Measurements from ENCODE around the gene SLC19A1.

Gene SLC19A1

DNA sequence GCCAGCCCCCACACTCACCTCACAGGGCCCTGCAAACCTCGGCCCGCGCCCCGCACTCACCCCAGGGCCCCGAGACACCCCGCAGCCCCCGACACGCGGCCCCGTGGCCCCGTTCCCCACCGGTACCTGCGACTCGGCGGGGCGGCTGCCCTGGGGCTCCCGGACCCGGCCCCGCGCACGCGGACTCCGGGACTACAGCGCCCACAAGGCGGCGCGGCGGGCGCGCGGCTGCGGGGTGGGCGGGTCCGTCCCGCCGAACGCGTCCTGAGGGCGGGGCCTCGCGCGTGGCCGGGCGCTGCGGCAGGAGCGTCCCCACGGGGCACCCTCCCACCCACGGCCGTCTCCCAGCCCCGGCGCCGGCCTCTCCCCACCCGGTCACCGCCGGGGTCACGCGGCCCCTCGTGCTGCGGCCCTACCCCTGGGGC is at the start of gene SLC19A1:
Gene SLC19A1 (minus strand): TSS at position 199 of the 425 bp plus-strand sequence. CDS start 4,481 bp downstream, outside the sequence.
- in situ Hi-C loops (cut with HindIII; ENCODE audit: low pct_ligation_motif_present, low pct_unique_long_range_greater_than_20kb, low sequenced_read_pairs): no loop called here
- peak; percentile 66 for DNase-seq

GRCh38 chr21:45591619-45592207 is 49.5 kb upstream of the SLC19A1 start:
- in situ Hi-C loops (cut with HindIII; ENCODE audit: low pct_ligation_motif_present, low pct_unique_long_range_greater_than_20kb, low sequenced_read_pairs): no loop called here

DNA sequence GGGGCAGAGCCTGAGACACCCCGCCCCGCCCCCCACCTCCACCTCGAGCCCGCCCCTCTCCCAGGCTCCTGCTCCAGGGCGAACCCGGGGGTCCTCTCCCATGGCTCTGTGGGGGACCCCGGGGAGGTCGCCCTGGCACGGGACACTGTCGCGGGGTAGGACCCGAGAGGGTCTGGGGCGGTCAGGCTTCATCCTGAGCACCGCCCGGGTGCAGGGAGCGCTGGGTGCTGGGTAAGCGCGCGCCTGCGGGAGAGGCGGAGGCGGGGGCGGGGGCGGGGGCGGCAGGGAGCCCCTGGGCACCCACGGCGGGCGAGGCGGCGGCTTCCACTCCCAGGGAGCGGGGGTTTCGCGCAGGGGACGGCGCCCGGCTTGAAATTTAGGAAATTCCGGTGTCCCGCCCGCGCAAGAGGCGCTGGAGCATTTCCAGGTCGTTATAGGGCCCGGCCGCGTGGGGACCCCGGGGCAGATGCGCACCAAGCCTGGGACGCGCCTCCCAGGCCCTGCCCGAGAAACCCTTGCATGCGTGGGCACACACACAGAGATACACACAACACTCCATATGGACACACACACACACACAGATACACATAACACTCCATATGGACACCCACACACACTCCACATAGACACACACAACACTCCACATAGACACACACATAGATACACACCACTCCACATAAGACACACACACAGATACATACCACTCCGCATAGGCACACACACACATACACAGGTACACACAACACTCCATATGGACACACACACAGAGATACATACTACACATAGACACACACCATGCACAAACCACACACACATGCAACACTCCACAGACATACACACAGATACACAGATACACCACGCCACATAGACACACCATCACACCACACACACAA is 48.7 kb upstream of the SLC19A1 start:
- in situ Hi-C loops (cut with HindIII; ENCODE audit: low pct_ligation_motif_present, low pct_unique_long_range_greater_than_20kb, low sequenced_read_pairs): no loop called here
- DNase-seq: no peak

More at GRCh38 chr21:45591619-45592207, 49.5 kb upstream of the SLC19A1 start:
- DNase-seq: no peak

- no peak for DNase-seq
- in situ Hi-C loops (cut with HindIII; ENCODE audit: low pct_ligation_motif_present, low pct_unique_long_range_greater_than_20kb, low sequenced_read_pairs): no loop called here
These were observed 48.0 kb upstream of the SLC19A1 start for GRCh38 chr21:45590246-45590725.

- no peak for DNase-seq
- in situ Hi-C loops (cut with HindIII; ENCODE audit: low pct_ligation_motif_present, low pct_unique_long_range_greater_than_20kb, low sequenced_read_pairs): no loop called here
These were observed 47.5 kb upstream of the SLC19A1 start for GRCh38 chr21:45589686-45590245.

DNA sequence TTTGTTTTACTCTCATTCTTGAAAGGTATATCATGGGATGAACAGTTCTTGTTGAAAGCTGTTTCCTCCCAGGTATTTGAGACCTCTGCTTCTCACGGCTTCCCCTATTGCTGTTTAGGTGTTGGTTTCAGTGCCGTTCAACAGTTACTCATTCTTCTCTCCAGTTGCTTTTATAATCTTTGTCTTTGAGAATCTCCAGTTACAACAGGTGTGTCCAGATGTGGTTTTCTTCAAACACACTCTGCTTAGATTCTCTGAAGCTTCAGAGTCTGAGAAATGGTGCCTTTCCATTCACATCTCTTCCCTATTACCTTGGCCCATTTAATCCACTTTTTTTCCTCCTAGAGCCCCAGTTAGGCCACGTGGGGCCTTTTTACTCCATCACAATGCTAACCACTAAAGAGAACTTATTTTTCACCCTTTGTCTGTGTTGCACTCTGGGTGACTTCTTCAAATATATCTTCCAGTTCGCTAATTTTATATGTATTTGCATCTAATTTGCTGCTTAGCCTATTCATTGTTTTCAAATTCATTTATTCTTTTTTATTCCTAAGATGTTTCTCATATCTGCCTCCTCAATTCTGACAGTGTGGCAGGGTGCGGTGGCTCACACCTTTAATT is 46.7 kb upstream of the SLC19A1 start:
- in situ Hi-C loops (cut with HindIII; ENCODE audit: low pct_ligation_motif_present, low pct_unique_long_range_greater_than_20kb, low sequenced_read_pairs): no loop called here
- no peak for DNase-seq

GRCh38 chr21:45588086-45588825 is 46.0 kb upstream of the SLC19A1 start:
- in situ Hi-C loops (cut with HindIII; ENCODE audit: low pct_ligation_motif_present, low pct_unique_long_range_greater_than_20kb, low sequenced_read_pairs): no loop called here
- DNase-seq: no peak

- DNase-seq: no peak
- in situ Hi-C loops (cut with HindIII; ENCODE audit: low pct_ligation_motif_present, low pct_unique_long_range_greater_than_20kb, low sequenced_read_pairs): no loop called here
These were observed 44.1 kb upstream of the SLC19A1 start for GRCh38 chr21:45586289-45586858.

- no peak for DNase-seq
- in situ Hi-C loops (cut with HindIII; ENCODE audit: low pct_ligation_motif_present, low pct_unique_long_range_greater_than_20kb, low sequenced_read_pairs): no loop called here
These were observed 42.5 kb upstream of the SLC19A1 start for GRCh38 chr21:45584786-45585185.

DNA sequence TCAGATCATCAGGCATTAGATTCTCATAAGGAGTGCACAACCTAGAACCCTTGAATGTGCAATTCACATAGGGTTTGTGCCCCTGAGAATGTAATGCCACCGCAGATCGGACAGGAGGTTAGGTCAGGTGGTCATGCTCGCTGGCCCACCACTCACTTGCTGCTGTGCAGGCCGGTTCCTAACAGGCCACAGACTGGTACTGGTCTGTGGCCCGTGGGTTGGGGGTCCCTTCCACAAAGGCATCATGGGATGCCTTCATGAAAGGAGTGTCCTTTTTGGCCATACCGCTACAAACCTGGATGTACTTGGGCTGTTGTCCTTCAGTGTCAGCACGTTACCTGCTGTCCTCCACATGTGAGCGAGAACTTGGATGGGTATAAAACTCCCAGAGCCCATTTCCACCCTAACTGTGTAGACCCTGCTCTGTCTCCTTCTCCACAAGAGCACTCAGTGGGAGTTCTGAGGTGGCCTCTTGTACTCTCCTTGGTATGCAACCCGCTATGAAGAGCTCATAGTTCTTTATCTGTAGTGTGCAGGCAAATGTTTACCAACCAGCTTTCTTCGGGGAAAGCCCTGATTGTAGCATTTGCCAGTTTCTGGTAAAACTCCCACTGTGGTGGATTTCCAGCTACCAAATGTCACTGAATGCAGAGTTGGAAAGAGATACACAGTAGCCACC is 41.7 kb upstream of the SLC19A1 start:
- in situ Hi-C loops (cut with HindIII; ENCODE audit: low pct_ligation_motif_present, low pct_unique_long_range_greater_than_20kb, low sequenced_read_pairs): no loop called here
- DNase-seq: no peak

- no peak for DNase-seq
- in situ Hi-C loops (cut with HindIII; ENCODE audit: low pct_ligation_motif_present, low pct_unique_long_range_greater_than_20kb, low sequenced_read_pairs): no loop called here
These were observed 39.9 kb upstream of the SLC19A1 start for GRCh38 chr21:45582128-45582527.

GRCh38 chr21:45581322-45581712 is 39.1 kb upstream of the SLC19A1 start:
- in situ Hi-C loops (cut with HindIII; ENCODE audit: low pct_ligation_motif_present, low pct_unique_long_range_greater_than_20kb, low sequenced_read_pairs): no loop called here
- no peak for DNase-seq

GRCh38 chr21:45580576-45581321 is 38.5 kb upstream of the SLC19A1 start:
- DNase-seq: no peak
- in situ Hi-C loops (cut with HindIII; ENCODE audit: low pct_ligation_motif_present, low pct_unique_long_range_greater_than_20kb, low sequenced_read_pairs): no loop called here

DNA sequence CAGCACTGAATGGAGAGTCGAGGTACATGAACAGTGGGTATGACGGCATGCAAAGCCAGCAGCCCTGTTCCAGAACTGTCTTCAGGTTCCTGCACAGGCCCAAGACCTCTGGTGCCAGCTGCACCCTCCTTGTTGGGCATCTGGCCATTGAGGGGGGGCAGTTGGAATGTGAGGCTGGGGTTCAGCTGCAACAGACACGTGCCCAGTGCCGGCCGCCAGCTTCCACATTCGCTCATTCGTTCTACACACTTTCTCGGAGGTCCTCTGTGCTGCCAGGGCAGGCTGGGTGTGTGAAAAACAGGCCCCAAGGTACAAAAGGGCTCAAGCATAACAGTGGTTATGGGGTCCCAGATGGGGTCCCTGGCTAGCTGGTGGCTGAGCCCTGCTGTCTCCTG is 37.9 kb upstream of the SLC19A1 start:
- in situ Hi-C loops (cut with HindIII; ENCODE audit: low pct_ligation_motif_present, low pct_unique_long_range_greater_than_20kb, low sequenced_read_pairs): no loop called here
- no peak for DNase-seq

- in situ Hi-C loops (cut with HindIII; ENCODE audit: low pct_ligation_motif_present, low pct_unique_long_range_greater_than_20kb, low sequenced_read_pairs): no loop called here
- DNase-seq: no peak
These were observed 37.3 kb upstream of the SLC19A1 start for GRCh38 chr21:45579383-45580180.

GRCh38 chr21:45578811-45579381 is 36.7 kb upstream of the SLC19A1 start:
- no peak for DNase-seq
- in situ Hi-C loops (cut with HindIII; ENCODE audit: low pct_ligation_motif_present, low pct_unique_long_range_greater_than_20kb, low sequenced_read_pairs): no loop called here

Measured in ACHN (cell line).